Endometrial microvascular endothelial cells (primary cell): ENCODE measurements around the gene ROBO1. TPM values are rescaled to one million over a fixed set of nuclear protein-coding genes. Genes with fewer than 3 reads are reported as not detected.

ENCODE experiments used
- in situ Hi-C: cut with HindIII; loops from 2 replicates; pipeline ENCODE4 v1.10.0; 2017; ENCODE audit warnings: low sequenced_read_pairs, low pct_unique_long_range_greater_than_20kb; ENCODE audit errors: inconsistent ontology term
- total RNA-seq: library from RNA; depleted of rRNA; stranded (reverse); fragments of >200 nt; gene quantifications from one replicate; pipeline ENCODE4 v1.2.3, GENCODE V29; 2015; ENCODE audit errors: inconsistent ontology term

ROBO1 gene
- total RNA-seq, 1 donor from 2014 or later: 4.0 TPM

DNA sequence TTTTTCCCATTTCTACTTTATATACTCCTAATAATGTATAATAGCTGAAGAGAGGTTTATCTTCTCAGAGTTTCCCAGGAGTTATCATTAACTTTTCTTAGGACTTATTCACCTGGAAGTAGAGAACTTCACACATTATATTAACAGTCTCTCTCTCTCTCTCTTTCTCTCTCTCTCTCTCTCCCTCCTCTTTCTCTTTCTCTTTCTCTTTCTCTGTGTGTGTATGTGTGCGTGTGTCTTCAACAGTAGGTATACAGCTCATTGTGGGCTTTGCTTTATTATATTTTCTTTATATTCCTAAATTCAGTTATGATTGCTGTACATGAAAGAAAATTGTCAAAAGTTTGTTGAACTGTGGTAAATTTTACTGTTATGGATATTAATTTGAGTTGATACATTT, 353.8 kb downstream of the ROBO1 start:
- in situ Hi-C loops: no loop called here

DNA sequence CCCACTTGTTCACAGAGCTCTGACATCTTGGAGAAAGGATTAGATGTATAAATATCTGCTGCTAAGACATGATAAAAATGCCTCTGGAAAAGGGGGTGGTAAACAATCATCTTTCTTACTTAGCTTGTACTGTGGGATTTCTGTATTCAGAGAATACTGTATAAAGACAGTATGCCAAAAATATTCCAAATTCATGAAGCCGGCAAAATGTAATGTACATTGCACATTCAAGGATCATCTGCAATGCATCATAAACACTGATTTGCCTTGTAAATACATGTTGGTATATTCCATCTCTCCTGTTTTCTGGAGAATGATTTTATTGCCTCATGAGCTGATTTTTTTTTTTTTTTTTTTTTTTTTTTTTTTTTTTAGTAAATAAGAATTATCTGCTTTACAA, 355.3 kb downstream of the ROBO1 start:
- in situ Hi-C loops: no loop called here

DNA sequence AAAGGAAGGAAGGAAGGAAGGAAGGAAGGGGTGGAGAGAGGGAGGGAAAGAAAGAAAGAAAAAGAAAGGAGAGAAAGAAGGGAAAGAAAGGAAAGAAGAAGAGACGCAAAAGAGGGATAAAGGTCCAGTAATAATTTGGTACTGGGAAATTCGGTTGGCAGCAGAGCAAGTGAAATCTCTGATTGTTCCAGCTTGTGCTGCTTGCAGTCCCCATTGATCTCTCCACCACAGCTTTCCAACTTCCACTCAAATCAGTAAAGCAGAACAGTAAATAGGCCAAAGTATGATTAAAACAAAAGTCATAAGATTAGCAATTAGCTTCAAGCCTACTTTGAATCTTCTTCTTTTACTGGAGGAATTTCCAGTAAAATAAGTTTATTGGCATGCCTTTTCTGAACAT, 357.2 kb downstream of the ROBO1 start:
- in situ Hi-C loops: no loop called here

DNA sequence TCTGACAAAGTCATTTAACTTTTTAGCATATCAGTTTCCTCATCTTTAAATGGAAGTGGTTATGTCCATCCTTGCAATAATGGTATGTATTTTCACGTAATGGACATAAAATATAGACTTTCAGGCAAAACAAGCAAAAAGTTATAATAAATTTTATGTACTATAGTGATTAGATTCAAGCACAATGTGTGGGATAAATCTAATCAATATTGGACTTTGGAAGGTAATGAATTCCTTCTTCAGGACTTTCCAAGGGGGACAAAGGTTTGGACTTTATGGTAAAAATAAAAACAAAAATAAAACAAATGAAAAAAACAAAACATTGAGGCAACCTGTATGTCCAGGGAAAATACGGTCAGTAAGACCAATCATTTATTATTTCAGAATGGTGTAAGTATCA, 357.7 kb downstream of the ROBO1 start:
- in situ Hi-C loops: no loop called here

DNA sequence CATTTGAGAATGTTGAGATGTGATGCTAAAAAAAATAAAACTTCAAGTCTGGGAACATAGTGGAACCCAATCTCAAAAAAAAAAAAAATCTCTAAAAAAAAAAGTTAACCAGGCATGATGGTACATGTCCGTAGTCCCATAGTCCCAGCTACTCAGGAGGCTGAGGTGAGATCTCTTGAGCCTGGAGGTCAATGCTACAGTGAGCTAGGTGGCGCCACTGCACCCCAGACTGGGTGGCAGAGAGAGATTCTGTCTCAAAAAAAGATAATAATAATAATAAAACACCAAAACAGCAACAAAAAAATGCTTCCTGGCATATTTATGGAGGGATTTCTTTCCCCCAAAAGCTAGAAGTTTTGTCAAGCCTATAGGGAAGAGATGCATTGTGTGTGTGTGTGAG, 361.6 kb downstream of the ROBO1 start:
- in situ Hi-C loops: no loop called here

DNA sequence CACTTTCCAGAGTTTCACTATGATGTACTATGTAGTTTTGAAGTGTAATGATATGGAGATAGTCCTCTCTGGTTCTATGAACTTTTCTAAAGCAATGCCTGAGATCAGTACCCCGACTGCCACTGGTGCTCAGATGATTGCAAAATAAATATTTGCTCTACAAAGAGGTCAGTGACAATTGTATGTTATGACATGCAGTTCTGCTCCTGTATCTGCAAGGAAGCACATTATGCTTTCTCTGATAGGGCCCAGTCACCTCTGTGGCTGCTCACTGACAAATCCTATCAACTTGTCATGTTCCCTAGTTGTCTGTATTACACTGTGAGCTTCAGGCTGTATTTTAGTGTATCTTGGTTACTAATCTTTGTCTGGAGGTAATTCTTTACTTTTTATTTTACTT, 362.6 kb downstream of the ROBO1 start:
- in situ Hi-C loops: no loop called here

DNA sequence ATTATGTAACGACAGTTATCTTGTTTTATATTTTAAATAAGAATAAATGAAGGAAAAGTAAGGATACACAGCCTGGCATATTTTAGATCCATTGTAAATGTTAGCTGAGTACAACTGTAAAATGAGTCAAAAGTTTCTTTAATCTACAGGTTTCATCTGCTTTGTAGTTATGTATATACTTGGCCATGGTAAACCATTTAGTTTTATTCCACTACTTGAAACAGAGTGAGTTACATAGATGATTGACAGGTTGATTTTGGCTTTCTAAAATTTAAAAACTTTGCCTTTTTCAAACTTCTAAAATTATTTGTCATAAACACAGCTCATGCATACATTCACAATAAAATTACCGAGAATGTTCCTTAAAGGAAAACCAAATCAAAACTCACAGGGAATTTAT, 371.2 kb downstream of the ROBO1 start:
- in situ Hi-C loops: no loop called here

DNA sequence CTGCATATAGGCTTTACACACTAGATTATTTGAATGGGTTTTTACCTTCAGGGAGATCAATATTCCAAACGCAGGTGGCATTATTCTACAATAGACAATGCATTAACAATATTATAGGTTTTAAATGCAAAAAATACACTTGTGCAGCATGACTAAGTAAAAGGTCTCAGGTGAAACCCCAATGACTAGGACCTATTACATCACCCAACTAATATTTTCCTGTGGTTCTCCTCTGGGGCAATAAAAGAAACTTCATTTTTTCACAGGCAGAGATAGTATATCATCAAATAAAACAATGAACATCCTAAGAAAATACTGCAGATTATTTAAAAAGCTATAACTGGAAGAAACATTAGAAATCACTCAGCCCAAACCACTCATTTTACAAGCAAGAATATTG, 375.3 kb downstream of the ROBO1 start:
- in situ Hi-C loops: no loop called here

DNA sequence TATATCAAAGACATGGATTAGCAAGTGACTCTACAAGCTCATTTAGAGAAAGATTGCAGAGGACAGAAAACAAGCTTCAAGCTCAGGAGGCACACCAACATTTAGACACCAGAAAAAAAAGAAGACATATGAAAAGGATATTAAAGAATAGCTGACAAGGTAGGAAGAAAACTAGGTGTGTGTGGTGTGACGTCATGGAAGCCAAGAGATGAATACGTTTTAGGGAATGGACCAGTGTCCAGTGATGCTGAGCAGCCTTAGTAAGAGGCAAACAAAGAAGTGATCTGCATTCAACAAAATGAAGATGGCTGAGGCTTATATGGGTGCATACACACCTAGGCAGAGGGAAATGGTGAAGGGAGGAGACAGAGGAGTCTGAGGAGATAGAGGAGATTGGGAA, 377.4 kb downstream of the ROBO1 start:
- in situ Hi-C loops: no loop called here

DNA sequence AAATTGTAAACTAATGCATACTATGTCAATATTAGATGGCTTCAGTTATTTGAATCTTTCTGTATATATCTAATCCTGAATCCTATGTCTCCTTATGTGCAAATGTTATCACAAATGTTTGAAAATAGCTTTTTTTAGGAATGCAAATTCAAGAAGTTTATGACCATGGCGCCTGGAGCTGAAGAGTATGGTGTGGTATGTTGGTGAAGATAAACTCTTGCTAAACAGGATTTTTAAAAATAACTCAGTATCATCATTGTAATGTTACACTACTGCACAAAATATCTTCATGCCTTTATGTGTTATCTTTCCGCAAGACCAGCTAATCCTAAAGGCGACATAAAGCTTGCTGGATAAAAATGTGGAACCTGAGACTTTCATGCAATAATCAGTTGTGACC, 382.6 kb downstream of the ROBO1 start:
- in situ Hi-C loops: no loop called here

DNA sequence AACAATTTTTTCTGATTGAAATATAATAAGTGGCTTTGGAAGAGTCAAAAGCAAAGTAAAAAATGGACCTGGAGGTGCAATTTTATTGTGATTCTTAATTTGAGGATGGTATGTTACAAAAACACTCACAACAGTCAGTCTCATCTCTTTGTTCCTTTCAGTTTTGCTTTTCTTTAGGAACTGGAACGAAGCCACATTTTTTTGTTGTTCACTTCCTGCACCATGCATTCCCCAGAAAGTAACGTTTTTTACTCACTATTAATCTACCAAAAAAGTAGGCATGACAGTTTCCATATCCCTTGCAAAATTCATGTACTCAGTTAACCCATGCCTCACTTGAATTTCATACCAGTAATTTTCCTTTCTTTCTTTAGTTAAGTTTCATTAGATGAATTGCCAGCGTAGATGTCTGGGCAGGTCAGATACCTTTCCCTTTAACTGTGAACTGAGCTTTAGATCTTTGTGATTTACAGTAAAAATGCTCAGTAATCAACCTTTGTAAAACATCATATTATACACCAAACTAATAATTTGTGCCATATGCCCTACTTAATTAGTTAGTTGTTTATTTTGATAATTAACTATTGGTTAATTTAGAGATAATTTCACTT, 384.3 kb downstream of the ROBO1 start:
- in situ Hi-C loops: no loop called here

DNA sequence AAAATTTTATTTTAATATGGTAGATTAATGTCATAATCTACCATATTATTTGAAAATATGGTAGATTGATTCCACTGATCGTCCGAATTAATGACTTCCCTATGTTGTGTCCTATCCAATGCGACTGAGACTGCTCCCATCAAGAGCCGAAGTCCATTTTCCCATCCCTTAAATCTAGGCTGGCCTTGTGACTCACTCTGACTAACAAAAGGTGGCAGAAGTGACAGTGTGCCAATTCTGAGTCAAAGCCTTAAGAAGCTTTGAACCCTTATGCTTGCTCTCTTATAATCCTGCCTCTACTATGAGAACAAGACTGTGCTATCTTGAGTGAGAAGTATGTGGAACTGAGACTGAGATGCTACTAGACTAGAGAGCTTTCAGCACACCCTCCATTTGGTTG, 387.2 kb downstream of the ROBO1 start:
- in situ Hi-C loops: no loop called here

DNA sequence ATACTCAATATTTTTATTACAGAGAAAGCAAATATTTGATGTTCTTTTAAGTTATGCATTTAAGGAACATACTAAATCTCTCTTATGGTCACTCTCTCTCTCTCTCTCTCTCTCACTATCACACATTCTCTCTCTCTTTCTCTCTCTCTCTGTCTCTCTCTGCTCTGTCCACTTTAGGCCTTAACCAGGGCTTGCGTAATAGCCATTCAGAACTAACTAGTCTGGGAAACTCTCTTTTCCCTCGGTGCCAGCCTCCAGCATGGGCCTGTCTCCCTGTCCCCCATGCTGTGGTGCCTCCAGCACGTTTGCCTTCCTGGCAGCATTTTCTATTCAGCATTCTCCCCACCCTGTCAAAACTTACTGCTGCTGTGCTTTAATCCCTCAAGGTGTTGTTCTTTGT, 389.7 kb downstream of the ROBO1 start:
- in situ Hi-C loops: no loop called here

DNA sequence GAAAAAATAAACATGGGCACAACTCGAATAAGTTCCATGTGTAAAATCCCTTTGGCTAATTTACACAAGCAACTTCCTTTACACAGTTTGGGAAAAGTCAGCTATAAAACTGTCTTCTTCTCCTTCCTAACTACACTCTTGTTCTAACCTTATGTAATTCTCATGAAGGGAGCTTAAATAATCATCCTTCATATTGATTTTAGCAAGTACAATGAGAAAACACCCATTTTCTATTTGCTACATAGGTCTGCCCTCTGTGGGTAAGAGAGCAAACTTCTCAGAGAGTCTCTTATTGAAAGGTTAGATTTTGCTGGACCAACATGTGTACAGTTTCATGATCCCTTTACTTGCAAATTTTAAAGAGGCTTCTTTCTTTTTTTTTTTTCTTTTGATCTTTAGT, 398.5 kb downstream of the ROBO1 start:
- in situ Hi-C loops: no loop called here

DNA sequence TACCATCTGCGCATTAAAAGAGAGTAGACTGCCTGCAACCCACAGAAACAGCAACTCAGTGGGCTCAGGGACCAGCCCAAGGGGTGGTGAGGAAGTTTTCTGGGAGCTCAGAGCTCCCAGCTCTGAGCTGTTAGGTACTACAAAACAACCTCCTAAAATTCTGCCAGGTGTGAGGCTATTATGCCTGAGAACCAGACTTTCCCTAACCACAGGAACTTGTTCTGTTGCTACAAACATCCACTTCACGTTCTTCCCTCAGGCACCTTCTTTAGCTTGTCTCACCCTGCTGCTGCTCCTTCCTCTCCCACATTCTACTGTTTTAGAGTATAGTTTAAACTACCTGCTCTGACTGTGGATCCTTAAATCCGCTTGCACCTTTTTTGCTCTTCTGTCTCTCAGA, 399.4 kb downstream of the ROBO1 start:
- in situ Hi-C loops: no loop called here

DNA sequence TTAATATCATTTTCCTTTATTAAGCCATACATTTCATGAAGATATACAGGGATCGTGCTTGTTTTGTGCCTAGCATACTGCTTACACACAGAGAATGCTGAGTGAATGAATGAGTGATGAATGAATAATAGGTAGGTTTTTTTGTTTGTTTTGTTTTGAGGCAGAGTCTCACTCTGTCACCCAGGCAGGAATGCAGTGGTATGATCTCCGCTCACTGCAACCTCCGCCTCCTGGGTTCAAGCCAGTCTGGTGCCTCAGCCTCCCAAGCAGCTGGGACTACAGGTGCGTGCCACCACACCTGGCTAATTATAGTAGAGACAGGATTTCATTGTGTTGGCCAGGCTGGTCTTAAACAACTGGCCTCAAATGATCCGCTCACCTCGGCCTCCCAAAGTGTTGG, 400.0 kb downstream of the ROBO1 start:
- in situ Hi-C loops: no loop called here

DNA sequence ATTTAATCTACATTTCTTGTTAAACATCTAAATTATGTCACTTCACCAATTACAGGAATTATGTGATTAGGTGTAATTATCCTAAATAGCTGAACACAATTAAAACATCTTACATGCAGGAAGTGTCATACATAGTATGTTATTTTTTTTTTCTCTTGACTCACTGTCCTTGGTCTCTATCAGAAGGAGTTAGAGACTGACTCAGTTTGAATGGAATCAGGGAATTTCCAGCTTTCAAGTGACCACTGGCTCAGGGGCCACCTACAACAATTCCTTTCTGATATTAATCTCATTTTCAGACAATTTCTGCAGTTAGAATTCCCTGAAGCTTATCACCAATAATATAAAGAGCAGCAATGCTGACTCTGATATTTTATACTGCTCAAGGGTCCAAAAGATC, 400.7 kb downstream of the ROBO1 start:
- in situ Hi-C loops: no loop called here

DNA sequence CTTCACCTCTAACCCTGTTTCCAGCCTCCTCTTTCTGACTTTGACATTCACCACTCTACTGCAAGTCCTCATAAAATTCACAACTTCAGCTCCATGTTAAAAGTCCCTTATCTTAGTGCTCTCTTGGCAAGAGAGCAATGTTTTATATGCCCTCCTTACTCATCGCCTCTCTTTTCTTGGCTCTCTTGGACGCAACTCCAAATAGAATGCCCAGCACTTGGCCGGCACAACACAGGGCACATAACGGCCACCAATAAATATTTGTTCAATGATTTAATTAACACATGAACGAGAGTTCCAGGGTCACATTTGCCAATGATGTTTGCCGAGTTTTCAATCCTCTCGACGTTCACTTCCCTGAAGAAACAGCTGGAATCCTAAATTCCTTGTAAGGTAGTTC, 401.4 kb downstream of the ROBO1 start:
- in situ Hi-C loops: no loop called here

DNA sequence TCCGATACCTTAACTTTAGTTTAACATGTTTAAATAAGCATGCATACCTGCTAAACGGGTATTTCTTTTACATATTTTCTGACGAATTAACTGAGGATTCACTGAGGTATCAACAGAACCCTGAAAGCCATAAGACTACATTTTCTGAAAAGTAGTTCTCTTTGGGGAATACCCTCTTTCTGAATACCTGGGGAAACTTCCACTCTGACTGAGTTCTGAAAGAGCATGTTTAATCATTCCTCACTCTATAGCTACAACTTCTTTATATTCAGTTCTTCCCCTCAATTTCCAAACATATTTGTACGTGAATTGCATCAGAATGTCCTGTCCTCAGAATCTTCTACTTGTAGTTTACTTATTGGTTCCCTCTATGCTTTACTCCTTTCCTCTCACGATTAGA, 403.0 kb downstream of the ROBO1 start:
- in situ Hi-C loops: no loop called here

DNA sequence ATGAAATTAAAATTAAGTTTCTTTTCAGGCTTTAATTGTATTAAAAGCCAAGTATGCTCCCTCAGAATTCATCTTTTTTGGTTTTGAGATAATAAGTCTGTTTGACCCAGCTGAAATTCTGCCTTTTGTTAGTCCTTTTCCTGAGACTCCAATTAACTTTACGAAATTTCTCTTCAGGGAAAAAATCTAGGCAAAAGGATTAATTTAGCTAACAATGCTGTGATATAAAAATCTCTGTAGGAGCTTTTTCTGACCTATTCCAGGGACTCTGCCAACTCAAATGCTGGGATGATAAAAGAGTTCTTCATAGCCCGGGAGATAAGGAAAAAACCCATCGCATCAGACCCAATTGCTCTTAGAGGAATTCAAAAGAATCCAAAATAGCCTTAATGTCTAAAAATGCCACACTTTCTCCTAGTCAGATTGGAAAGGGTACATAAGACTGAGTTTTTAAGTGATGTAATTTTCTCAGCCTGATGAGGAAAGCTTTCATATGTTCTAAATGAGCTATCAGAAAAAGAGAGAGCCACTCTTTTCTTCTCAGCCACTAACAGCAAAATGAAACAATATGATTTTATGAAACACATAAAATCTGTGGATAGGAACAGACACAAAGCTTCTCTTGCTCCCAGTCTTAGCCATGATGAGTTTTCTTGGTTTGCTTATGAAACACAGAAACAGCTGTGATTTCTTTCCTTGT, 405.1 kb downstream of the ROBO1 start:
- in situ Hi-C loops: no loop called here

DNA sequence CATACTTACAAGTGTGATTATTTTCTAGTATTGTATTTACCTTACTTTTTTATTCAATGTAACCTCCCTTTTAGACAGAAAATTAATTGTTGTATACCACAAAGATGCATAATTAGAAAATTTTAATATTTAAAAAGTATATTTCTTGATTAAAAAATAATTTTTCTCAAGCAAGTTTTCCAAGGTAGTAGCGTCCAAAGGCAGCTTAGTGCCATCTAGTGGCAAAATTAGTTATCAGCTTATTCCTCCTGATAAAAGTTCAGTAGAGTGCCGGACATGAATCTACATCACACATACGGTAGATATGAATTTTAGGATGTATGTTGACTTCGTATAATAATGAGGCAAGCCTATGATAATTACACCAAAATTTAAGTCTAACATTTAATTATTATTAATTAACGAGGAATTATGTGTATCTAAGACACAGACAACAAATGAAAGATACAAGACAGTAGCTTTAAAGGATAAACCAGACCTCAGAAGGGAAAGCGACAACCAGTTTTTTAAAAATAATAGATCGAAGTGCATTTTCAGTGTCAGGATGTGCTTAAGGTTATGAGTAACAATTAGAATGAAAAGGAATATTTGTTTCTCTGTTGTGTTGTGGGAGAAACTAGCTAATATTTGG, 405.9 kb downstream of the ROBO1 start:
- in situ Hi-C loops: no loop called here
